IPS-18c (cell line): ENCODE measurements around the gene NFYB.
"Not testable (repeated sequence)": the region's sequence is repeated elsewhere in the genome, so short reads cannot be mapped to it uniquely, and the experiment has no call there.

Experiments used
- H3K4me3 ChIP-seq: 2 replicates; pipeline ENCODE4 v1.7.0; 2013; ENCODE audit warnings: low read depth, mild to moderate bottlenecking, low read length, moderate library complexity; ENCODE audit not compliant: insufficient read depth
- H3K9me3 ChIP-seq: one replicate; pipeline ENCODE4 v1.6.1; 2013; ENCODE audit warnings: mild to moderate bottlenecking, low read length, moderate library complexity; ENCODE audit not compliant: control insufficient read depth, insufficient read depth

Gene NFYB

GRCh38 chr12:104133866-104134265 is 4.1 kb downstream of the NFYB start:
- H3K4me3 ChIP-seq: no peak overlapping the region
- H3K9me3 ChIP-seq: no peaks in the 10 kb centered on the region

- no peaks in the 10 kb centered on the region for H3K9me3 ChIP-seq
- H3K4me3 ChIP-seq: no peak overlapping the region
Observed at GRCh38 chr12:104133321-104133720, 4.7 kb downstream of the NFYB start.

DNA sequence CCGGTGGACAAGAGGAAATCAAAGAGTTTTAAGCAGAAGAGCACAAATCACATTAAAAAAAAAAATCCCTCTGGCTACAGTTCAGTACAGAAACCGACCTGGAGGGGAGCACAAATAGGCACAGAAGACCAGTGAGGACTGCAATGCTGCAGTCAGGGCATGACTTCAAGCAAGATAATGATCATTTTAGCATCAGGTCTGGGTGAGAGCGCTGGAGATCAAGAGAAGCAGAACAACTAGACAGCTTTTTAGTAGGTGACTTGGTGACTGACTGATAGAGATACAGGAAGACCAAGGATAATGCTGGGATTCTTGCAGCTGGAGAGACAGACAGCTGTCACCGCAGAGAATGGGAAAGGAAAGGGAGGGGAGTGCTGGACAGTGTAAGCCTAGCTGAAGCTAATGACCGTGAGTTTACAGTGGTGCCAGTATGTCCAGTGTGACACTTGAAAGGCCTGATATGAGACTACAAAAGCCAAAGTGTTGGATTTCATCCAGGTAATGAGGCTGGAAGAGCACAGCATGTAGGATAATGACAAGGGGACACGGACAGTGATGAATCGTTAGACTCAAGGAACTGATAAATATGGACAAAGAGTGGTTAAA is 5.6 kb downstream of the NFYB start:
- Histone ChIP-seq H3K4me3 (no peak overlapping the region), H3K9me3 (no peaks in the 10 kb centered on the region)

DNA sequence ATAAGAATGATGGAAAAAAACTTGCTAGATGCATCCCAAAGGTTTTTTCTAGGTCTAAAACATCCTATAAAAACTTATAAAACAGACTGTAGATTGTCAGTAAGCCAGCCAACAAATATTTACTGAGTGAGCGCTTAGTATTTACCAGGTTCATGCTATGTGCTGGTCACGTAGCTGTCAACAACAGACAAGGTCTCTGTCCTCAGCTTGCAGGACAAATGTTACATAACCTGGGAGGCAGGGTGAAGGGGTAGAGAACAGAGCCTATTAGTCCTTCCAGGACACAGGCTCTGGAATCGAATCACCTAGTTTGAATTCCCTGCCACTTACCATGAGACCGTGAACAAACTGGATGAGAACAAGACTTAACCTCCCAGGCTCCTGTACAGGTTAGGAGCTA is 6.4 kb downstream of the NFYB start:
- H3K9me3 ChIP-seq: no peaks in the 10 kb centered on the region
- no peak overlapping the region for H3K4me3 ChIP-seq

DNA sequence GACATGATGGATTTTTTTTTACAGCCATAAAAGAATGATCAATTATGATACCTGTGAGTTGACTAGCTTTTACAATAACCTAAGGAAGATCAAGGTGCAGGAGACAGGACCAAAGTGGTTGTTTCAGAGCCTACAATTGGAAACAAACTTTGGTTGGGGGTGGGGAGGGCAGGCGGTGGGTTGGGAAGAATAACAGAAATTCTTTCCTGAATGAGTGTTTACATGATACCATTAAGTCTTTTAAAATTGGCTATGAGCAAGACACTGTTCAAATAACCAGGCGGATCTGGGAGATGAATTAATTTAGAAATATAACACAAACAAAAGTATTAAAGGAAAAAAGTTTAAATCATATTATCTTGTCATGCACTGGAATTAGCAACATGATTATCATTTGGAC is 7.2 kb downstream of the NFYB start:
- H3K9me3 ChIP-seq: no peaks in the 10 kb centered on the region
- no peak overlapping the region for H3K4me3 ChIP-seq

- Histone ChIP-seq H3K4me3 (no peak overlapping the region), H3K9me3 (no peaks in the 10 kb centered on the region)
Observed at GRCh38 chr12:104126548-104126947, 11.5 kb downstream of the NFYB start.

DNA sequence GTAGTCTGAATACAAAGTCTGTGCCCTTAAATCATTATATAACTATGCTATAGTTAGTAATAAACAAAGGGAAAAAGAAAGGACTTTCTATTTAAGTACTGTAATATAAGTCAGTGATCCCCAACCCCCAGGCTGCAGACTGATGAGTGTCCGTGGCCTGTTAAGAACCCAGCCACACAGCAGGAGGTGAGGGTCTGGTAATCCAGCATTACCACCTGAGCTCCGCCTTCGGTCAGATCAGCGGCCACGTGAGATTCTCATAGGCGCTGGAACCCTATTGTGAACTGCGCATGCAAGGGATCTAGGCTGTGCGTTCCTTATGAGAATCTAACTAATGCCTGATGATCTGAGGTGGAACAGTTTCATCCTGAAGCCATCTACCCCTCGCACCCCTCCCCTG is 15.7 kb downstream of the NFYB start:
- no peaks in the 10 kb centered on the region for H3K9me3 ChIP-seq
- H3K4me3 ChIP-seq: no peak overlapping the region

GRCh38 chr12:104121001-104121400 is 17.0 kb downstream of the NFYB start:
- H3K4me3 ChIP-seq: no peak overlapping the region
- no peaks in the 10 kb centered on the region for H3K9me3 ChIP-seq

DNA sequence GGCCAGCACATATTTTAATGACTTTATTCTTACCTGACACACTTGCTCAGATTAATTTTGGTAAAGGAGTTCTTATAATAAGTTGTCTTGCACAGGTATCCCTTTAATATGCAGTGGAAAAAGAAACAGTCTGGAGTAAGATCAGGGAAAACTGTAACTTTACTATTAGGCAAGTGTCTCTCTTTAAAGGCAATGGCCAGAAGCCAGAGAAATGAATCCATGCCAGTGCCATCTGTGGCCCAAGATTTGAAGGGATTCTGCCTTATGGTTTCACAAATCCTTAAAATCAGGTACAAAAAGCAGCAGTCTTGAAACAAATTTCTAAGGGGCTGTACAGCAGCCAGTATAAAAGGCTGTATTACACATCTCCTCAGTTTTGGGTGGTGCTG is 22.4 kb downstream of the NFYB start:
- H3K9me3 ChIP-seq: no peaks in the 10 kb centered on the region
- H3K4me3 ChIP-seq: no peak overlapping the region

DNA sequence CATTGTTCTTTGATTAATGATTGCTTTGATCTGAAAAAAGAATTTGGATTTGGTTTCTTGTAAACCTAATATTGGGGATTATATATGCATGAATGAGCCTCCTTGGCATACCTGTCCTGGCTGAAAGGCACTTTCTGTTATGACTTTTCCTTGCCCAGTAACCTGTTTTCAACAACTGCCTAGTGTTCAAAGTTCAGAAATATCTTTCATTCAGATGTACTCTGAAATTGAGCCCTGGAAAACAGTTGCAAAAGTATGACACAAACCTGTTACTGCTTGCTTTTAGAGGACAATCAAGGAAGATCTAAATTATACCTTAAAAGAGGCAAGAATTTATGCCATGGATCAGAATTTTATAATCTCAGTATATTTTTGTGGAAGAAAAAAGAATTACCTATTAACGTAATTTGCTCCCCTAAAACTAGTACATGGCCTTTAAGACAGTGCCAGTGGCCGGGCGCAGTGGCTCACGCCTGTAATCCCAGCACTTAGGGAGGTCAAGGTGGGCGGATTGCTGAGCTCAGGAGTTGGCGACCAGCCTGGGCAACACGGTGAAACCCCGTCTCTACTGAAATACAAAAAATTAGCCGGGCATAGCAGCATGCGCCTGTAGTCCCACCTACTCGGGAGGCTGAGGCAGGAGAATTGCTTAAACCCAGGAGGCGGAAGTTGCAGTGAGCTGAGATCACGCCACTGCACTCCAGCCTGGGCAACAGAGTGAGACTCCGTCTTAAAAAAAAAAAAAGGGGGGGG is 23.0 kb downstream of the NFYB start:
- H3K9me3 ChIP-seq, H3K4me3 ChIP-seq: not testable (repeated sequence)

GRCh38 chr12:104109446-104110271 is 28.4 kb downstream of the NFYB start:
- Histone ChIP-seq H3K9me3 (no peaks in the 10 kb centered on the region), H3K4me3 (no peak overlapping the region)

DNA sequence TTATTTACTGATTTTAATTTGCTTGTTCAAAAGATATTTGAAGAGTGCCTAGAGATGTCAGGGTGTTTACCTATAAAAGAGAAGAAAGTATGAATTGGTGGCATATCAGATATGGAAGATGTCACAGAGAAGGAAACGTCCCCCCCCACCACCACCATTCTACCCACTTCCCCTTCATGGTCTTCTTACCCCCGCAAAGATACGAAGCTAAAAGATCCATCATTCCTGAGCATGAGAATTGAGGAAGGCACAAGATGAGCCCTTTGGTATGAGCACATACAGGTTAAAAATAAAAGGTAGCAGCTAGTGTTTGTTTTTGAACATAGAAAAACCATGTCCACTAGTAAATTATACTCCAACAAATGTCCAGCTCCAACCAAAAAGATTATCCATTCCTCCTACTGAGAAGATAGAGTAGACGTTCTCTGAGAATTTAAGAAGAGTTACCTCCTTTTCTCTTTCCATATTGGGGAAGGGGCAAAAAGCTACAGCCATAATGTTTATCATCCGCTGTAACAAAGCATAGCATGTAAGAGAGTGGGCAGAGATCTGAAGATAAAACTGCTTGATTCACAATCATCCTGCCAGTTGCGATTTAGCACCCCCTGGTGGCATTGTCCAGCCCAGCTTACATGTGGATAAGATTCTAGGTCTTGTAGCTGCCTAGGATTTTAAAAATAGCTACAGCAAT is 29.1 kb downstream of the NFYB start:
- no peaks in the 10 kb centered on the region for H3K9me3 ChIP-seq
- H3K4me3 ChIP-seq: no peak overlapping the region

DNA sequence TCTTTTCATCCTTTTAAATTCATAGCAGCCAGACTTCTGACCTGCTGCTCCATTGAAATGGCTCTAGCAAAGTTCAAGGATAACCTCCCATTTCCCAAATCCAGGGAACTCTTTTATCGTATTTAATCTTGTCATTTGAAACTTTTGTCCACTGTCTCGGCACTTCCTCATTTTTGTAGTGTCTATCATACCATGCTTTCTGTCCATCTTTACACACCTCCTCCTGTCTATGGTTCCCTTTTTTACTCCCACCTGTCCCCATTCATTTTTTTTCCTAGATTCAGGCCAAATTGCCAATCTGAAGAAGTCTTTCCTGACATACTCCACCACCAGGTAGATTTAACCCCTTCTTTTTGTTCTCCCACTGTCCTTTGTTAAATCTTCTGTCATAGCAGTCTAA is 31.0 kb downstream of the NFYB start:
- no peak overlapping the region for H3K4me3 ChIP-seq
- H3K9me3 ChIP-seq: no peaks in the 10 kb centered on the region

- no peak overlapping the region for H3K4me3 ChIP-seq
- H3K9me3 ChIP-seq: no peaks in the 10 kb centered on the region
Observed at GRCh38 chr12:104105461-104105860, 32.5 kb downstream of the NFYB start.

- no peak overlapping the region for H3K4me3 ChIP-seq
- H3K9me3 ChIP-seq: no peaks in the 10 kb centered on the region
Observed at GRCh38 chr12:104097954-104098353, 40.1 kb downstream of the NFYB start.

DNA sequence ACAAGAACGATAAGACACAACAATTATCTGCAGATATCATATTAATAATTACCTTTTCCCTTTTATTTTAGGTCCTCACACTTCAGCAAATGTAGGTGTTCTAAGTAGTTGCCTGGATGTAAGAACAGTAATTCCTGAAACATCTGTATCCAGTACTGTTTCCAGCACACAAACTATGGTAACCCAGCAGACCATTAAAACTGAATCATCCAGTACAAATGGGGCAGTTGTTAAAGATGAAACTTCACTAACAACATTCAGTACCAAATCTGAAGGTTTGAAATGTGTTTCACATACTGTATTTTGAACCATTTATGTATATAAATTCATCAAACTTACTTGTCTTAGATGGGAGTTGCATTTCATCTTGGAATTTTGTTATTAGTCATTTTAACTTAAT is 42.7 kb downstream of the NFYB start:
- no peak overlapping the region for H3K4me3 ChIP-seq
- no peaks in the 10 kb centered on the region for H3K9me3 ChIP-seq

DNA sequence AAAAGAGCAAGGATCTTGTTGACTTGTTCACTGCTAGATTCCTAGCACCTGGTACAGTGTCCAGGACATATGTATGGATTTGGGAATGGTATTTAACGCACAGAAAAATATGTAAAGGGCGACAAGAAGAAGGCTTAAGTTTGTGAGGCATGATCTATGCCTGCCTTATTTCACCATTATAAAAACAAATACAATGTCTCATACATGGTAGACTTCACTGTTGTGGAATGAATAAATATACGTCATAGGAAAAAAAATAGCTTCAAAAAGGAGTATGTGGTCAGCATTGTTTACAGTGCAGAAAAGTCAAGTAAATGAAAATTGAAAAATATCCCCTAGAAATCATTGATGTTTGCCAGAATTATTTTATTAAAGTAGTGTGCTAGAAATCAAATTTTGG is 43.7 kb downstream of the NFYB start:
- Histone ChIP-seq H3K9me3 (no peaks in the 10 kb centered on the region), H3K4me3 (no peak overlapping the region)

DNA sequence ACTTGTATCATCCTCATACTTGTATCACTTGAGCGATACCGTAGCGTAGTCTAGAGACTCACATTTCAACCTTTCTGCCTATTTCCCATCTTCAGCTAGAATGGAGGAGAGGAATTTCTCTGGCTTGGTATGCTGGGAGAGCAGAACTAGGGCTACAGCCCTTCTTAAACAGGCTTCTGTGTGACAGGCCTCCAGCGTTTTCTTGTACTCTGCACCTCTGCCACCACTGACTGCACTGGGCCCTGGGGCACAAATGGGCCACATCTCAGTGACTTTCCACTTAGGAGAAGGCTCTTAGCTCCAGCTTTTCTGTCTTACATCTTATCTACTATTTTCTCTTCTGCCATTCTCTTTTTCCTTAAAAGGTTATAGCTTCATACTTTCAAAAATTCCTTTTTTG is 46.9 kb downstream of the NFYB start:
- no peaks in the 10 kb centered on the region for H3K9me3 ChIP-seq
- no peak overlapping the region for H3K4me3 ChIP-seq
